Ectodermal cell (in vitro differentiated cells): ENCODE measurements around the gene SELENOH.

Experiments used
- H3K27ac ChIP-seq: 2 replicates; pipeline ENCODE4 v1.7.0; 2013; ENCODE audit warnings: mild to moderate bottlenecking, low read depth, low read length; ENCODE audit not compliant: insufficient read depth, poor library complexity, severe bottlenecking
- H3K27me3 ChIP-seq: 2 replicates; pipeline ENCODE4 v1.7.0; 2013; ENCODE audit warnings: mild to moderate bottlenecking, low read length; ENCODE audit not compliant: insufficient read depth, control insufficient read depth, poor library complexity, severe bottlenecking
- H3K36me3 ChIP-seq: one replicate; pipeline ENCODE4 v1.7.0; 2013; ENCODE audit warnings: low read length; ENCODE audit not compliant: control insufficient read depth, insufficient read depth
- H3K4me1 ChIP-seq: one replicate; pipeline ENCODE4 v1.7.0; 2013; ENCODE audit warnings: low read length; ENCODE audit not compliant: control insufficient read depth, insufficient read depth
- H3K4me3 ChIP-seq: 2 replicates; pipeline ENCODE4 v1.7.0; 2013; ENCODE audit warnings: low read depth, low read length, control low read depth; ENCODE audit not compliant: insufficient read depth
- H3K9me3 ChIP-seq: 2 replicates; pipeline ENCODE4 v1.7.0; 2013; ENCODE audit warnings: mild to moderate bottlenecking, low read length, moderate library complexity; ENCODE audit not compliant: control insufficient read depth
- WGBS, 2 experiments: methylation state at CpG; one replicate each; pipeline ENCODE4 v1.1.7; 2013; ENCODE audit warnings: missing lambda C conversion rate in 2 of 2; 5-methylcytosine and 5-hydroxymethylcytosine counted together

SELENOH gene

GRCh38 chr11:57764566-57764965, 23.3 kb downstream of the SELENOH start:
- H3K9me3 ChIP-seq: no peaks in the 10 kb centered on the region
- no peak overlapping the region for H3K27ac ChIP-seq
- peak overlapping the region; percentile 45 for H3K4me3 ChIP-seq
- peaks cover 3% of the 10 kb centered on the region for H3K4me1 ChIP-seq
- 31 to 59% methylated on average over 2 of the region's 2 CpGs for WGBS, 2 experiments
- H3K27me3 ChIP-seq: no peaks in the 10 kb centered on the region
- no peaks in the 10 kb centered on the region for H3K36me3 ChIP-seq

DNA sequence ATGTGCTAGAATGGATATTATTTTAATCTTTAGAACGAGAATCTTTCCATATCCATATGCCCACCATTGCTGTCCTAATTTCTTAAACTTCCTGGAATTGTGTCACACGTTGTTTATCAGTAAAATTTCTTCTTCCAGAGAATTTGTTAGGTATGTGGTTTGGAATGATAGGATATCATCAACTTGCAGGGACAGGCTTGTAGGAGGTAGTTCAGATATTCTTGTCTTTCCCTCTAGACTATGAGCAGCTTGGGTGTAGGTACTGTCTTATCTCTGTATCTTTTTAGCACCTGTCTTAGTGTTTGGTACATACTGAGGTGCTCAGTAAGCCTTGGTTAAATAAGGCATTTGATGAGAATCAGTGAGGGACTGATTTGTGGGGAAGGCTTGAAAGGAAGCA, 23.7 kb downstream of the SELENOH start:
- Histone ChIP-seq H3K4me3 (peak overlapping the region; percentile 45), H3K36me3 (no peaks in the 10 kb centered on the region), H3K4me1 (peaks cover 3% of the 10 kb centered on the region), H3K27ac (no peak overlapping the region), H3K9me3 (no peaks in the 10 kb centered on the region), H3K27me3 (no peaks in the 10 kb centered on the region)
- 71 to 79% methylated on average over 1 of the region's 2 CpGs for WGBS, 2 experiments

DNA sequence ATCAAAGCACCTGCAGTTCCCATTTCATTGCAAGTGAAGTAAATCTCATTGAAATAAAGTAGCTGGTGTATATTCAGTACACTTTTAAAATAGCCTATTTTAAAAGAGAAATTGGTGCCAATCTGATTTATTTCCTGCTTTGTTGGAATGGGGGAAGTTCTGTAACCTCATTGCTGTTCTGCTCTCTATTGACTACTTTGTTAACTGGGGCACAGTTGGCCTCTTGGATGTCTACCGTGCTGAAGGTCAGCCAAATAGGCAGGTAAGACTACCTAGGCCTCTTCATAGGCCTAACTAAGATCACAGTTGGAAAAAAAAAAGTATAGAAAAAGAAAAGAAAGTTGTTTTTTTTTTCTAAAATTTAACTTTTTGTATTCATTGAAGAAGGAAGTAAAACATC, 29.5 kb downstream of the SELENOH start:
- no peaks in the 10 kb centered on the region for H3K27me3 ChIP-seq
- H3K36me3 ChIP-seq: no peaks in the 10 kb centered on the region
- H3K4me3 ChIP-seq: no peak overlapping the region
- 88 to 95% methylated on average over 1 of the region's 1 CpG for WGBS, 2 experiments
- peaks cover 11% of the 10 kb centered on the region for H3K4me1 ChIP-seq
- no peaks in the 10 kb centered on the region for H3K9me3 ChIP-seq
- H3K27ac ChIP-seq: no peak overlapping the region

DNA sequence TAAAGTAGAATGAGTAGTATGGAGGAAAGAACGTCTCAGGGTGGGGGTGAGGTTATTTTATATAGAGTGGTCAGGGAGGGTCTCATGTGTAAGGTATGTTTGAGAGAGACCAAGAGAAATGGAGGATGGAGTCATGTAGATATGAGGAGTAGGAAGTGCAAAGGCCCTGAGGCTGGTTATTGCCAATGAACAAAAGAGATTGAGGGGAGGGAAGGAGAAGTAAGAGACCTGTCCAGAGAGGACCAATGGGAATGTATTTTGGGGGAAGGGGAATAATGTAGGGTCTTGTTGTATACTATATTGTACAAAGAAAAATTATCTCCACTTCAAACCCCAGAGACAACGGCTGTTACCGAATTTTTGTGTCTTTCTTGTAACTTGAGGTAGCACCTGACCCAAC, 30.1 kb downstream of the SELENOH start:
- 93 to 95% methylated on average over 1 to 3 of the region's 3 CpGs for WGBS, 2 experiments
- Histone ChIP-seq H3K27ac (no peak overlapping the region), H3K4me1 (peaks cover 17% of the 10 kb centered on the region), H3K36me3 (no peaks in the 10 kb centered on the region), H3K4me3 (no peak overlapping the region), H3K27me3 (no peaks in the 10 kb centered on the region), H3K9me3 (no peaks in the 10 kb centered on the region)

DNA sequence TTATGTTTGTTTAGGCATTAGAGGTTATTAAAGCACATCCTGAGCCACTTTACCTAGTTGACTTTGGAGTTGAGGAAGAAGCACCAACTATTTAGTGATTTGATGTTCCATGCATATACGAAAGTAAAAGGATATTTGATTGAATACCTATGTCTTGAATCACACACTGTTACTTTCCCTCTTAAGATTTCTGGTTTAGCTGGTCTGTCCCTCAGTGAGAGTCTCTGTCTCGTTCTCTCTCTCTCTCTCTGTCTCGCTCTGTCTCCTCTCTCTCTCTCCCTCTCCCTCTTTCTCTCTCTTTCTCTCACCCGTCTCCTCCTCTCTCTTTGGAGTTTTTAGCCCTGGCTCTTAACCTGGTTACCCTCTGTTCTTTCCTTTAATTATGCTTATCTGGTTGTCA, 31.3 kb downstream of the SELENOH start:
- WGBS, 2 experiments: 89 to 97% methylated on average over 4 of the region's 4 CpGs
- H3K4me1 ChIP-seq: peaks cover 29% of the 10 kb centered on the region
- no peaks in the 10 kb centered on the region for H3K9me3 ChIP-seq
- no peak overlapping the region for H3K4me3 ChIP-seq
- no peak overlapping the region for H3K27ac ChIP-seq
- no peaks in the 10 kb centered on the region for H3K27me3 ChIP-seq
- no peaks in the 10 kb centered on the region for H3K36me3 ChIP-seq

DNA sequence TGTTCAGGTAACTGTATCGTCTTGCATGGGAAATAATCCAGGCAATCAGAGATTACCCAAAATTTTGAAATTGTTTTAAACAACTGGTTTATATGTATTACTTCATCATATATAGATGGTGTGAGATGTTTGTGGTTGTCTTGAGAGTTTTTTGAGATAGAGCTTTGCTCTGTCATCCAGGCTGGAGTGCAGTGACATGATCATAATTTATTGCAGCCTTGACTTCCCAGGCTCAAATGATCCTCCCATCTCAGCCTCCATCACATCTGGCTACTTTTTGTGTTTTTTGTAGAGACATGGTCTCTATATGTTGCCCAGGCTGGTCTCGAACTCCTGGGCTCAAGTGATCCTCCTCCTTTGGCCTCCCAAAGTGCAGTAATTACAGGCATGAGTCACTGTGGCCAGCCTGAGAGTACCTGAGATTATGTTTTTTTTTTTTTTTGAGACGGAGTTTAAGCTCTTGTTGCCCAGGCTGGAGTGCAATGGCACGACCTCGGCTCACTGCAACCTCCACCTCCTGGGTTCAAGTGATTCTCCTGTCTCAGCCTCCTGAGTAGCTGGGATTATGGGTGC, 31.8 kb downstream of the SELENOH start:
- H3K36me3 ChIP-seq: no peaks in the 10 kb centered on the region
- H3K4me3 ChIP-seq: no peak overlapping the region
- WGBS, 2 experiments: 94 to 99% methylated on average over 4 of the region's 5 CpGs
- no peaks in the 10 kb centered on the region for H3K27me3 ChIP-seq
- no peaks in the 10 kb centered on the region for H3K9me3 ChIP-seq
- peaks cover 35% of the 10 kb centered on the region for H3K4me1 ChIP-seq
- no peak overlapping the region for H3K27ac ChIP-seq

GRCh38 chr11:57775491-57775890, 34.2 kb downstream of the SELENOH start:
- no peaks in the 10 kb centered on the region for H3K27me3 ChIP-seq
- no peaks in the 10 kb centered on the region for H3K9me3 ChIP-seq
- peak overlapping the region; percentile 79 for H3K27ac ChIP-seq
- H3K4me1 ChIP-seq: peaks cover 50% of the 10 kb centered on the region
- peak overlapping the region; percentile 8 for H3K4me3 ChIP-seq
- H3K36me3 ChIP-seq: no peaks in the 10 kb centered on the region
- WGBS, 2 experiments: 78 to 89% methylated on average over 5 of the region's 5 CpGs

DNA sequence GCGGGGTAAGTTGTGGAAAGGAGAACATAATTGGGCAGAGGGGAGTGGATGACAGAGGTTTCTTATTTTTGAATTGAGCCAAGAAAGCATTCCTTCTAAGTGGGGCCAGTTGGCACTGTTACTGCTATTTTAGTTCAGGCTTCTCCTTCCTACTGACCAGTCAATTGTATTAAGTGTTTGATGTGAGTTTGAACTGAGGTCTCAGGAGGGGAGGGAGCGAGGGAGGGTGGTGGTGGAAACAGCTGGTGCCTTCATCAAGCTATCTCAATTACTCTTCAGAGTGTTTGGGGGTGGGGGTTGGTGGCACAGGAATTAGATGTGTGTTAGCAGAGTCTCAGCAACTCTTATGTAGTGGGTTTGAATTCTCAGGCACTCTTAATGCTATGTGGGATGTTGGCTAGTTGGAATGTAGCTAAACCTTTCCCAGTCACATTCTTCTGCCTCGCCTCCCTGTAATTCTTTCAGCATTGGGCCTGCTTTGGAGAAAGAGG, 34.8 kb downstream of the SELENOH start:
- Histone ChIP-seq H3K9me3 (no peaks in the 10 kb centered on the region), H3K4me3 (peak overlapping the region; percentile 8), H3K36me3 (no peaks in the 10 kb centered on the region), H3K4me1 (peaks cover 50% of the 10 kb centered on the region), H3K27me3 (no peaks in the 10 kb centered on the region), H3K27ac (peak overlapping the region; percentile 79)
- WGBS, 2 experiments: 61 to 70% methylated on average over 2 to 3 of the region's 3 CpGs

DNA sequence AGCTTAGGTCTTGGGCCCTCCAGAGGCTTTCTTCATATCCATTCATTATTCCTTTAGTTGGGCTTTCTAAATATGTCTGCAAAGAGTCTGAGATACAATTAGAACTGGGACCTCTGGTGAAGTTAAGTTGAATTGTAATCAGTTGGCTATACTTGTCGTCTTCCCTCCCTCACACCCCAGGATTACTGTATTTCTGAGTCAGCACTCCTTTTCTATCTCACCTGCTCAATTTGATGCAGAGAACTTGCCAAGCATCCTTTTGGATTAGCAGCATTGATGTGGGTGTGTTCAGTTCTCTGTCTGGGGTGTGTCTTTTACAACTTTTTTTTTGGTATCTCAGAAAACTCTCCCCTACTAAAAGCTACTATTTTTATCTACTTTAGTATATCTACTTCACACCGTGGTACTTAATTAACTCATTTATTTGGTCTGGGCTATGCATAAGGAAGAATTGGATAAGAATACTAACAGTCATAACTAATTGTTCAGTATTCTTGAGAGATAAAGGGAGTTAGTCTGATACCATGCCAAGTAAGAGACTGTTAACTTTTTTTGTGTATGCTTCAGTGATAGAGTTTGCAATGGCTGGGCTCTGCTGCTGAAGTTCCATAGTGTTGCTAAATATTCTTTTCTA, 35.4 kb downstream of the SELENOH start:
- no peak overlapping the region for H3K4me3 ChIP-seq
- WGBS, 2 experiments: 59% methylated on average over 2 of the region's 2 CpGs; no CpG with 5 or more reads in 1 of the 2 experiments
- H3K36me3 ChIP-seq: no peaks in the 10 kb centered on the region
- no peaks in the 10 kb centered on the region for H3K27me3 ChIP-seq
- no peaks in the 10 kb centered on the region for H3K9me3 ChIP-seq
- peak overlapping the region; percentile 99 for H3K27ac ChIP-seq
- peaks cover 55% of the 10 kb centered on the region for H3K4me1 ChIP-seq

- Histone ChIP-seq H3K4me3 (no peak overlapping the region), H3K36me3 (no peaks in the 10 kb centered on the region), H3K27ac (peak overlapping the region; percentile 99), H3K4me1 (peaks cover 57% of the 10 kb centered on the region), H3K9me3 (no peaks in the 10 kb centered on the region), H3K27me3 (no peaks in the 10 kb centered on the region)
- WGBS, 2 experiments: 12% methylated on average over 3 of the region's 3 CpGs
Measured at GRCh38 chr11:57777969-57778317, 36.7 kb downstream of the SELENOH start.
